Upper lobe of left lung (tissue), 6 donors: ENCODE data around the gene SMPD3. TPM values are rescaled to one million over a fixed set of nuclear protein-coding genes. Genes with fewer than 3 reads are reported as not detected.

Experiments
- ATAC-seq, 2 donors: fragments of 200-7000 bp; cut with Tn5 transposase; one replicate each; pipeline ENCODE4 v1.9.1; 2022; ENCODE audit warnings: mild to moderate bottlenecking in 2 of 2, moderate library complexity in 2 of 2; ENCODE audit not compliant: low FRiP score in 2 of 2
- DNase-seq, 2 donors: peaks; one replicate each; pipeline ENCODE4 v3.0.0-alpha.2; 2019 to 2020
- H3K27ac ChIP-seq, 4 donors: fragments of 200-600 bp; sonication (generic); one replicate each; pipeline ENCODE4 v1.5.1; 2016 to 2019
- H3K27me3 ChIP-seq, 4 donors: fragments of 200-600 bp; sonication (generic); one replicate each; pipeline ENCODE4 v1.5.1; 2017 to 2019
- H3K36me3 ChIP-seq, 4 donors: fragments of 200-600 bp; sonication (generic); one replicate each; pipeline ENCODE4 v1.5.1; 2016 to 2019
- H3K4me1 ChIP-seq, 4 donors: fragments of 200-600 bp; sonication (generic); one replicate each; pipeline ENCODE4 v1.5.1; 2018 to 2019
- H3K4me3 ChIP-seq, 4 donors: fragments of 200-600 bp; sonication (generic); one replicate each; pipeline ENCODE4 v1.5.1; 2017 to 2019; ENCODE audit warnings: mild to moderate bottlenecking in 2 of 4, moderate library complexity in 1 of 4
- H3K9me3 ChIP-seq, 4 donors: fragments of 200-600 bp; sonication (generic); one replicate each; pipeline ENCODE4 v1.5.1; 2018 to 2019
- CTCF ChIP-seq, 6 experiments: fragments of 450-650 bp in 4 of 6; fragments of 200-600 bp in 2 of 6; sonication (generic) in 2 of 6; IDR thresholded peaks; one replicate each; pipeline ENCODE4 v1.5.1; 2016 to 2019; ENCODE audit warnings: antibody characterized with exemption in 6 of 6
- EP300 ChIP-seq, 4 donors: sonication (generic); formaldehyde crosslinking; IDR thresholded peaks; one replicate each; pipeline ENCODE4 v1.5.1; 2017; ENCODE audit warnings: antibody characterized with exemption in 4 of 4, control low read depth in 2 of 4
- POLR2A ChIP-seq, 4 donors: fragments of 450-650 bp; IDR thresholded peaks; one replicate each; pipeline ENCODE4 v1.5.1; 2016 to 2017; ENCODE audit warnings: antibody characterized with exemption in 4 of 4, mild to moderate bottlenecking in 2 of 4
- POLR2AphosphoS5 ChIP-seq, 2 donors: sonication (generic); formaldehyde crosslinking; IDR thresholded peaks; one replicate each; pipeline ENCODE4 v1.5.1; 2017; ENCODE audit warnings: antibody characterized with exemption in 2 of 2
- WGBS, 2 donors: methylation state at CpG; one replicate each; pipeline ENCODE4 v1.1.5; 2017 to 2018; 5-methylcytosine and 5-hydroxymethylcytosine counted together
- total RNA-seq, 6 donors: library from RNA; depleted of rRNA in 4 of 6; stranded (reverse); fragments of >200 nt in 4 of 6; gene quantifications; one replicate each; pipeline versions ENCODE4 v1.1.0 to v1.2.1, GENCODE V29; 2016 to 2021
- donor health status: DM: no; HTN: no; CAD: no; lungs with moderate emphysema.
- donor health status: DM: no; HTN: yes; CAD: no; lungs with severe emphysema.

The SMPD3 gene
- total RNA-seq, 6 donors from 2014 or later, result 1.2 to 10.7 (median 3.2) TPM

- 83 to 86% methylated on average over 2 to 14 of the region's 14 CpGs for WGBS, 2 donors
These were observed 87.4 kb downstream of the SMPD3 start for GRCh38 chr16:68360956-68361355.

DNA sequence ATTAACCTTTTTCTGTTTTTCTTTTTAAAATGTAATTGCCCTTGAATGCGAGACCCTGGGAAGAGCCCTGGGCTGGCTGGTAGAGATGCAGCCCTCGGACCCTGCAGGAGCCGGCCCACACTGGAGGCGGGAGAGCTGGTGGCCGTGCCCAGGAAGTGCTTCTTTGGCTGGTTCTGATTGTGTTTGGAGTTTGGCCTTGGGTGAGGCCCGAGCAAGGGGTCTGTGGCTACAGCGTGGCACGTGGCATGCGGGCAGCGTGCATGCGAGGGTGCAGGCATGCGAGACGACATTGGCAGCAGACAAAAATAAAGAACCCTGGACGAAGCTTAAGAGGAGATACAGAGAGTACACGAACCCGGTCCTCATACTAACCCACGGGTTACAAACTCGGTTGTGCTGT lies 87.8 kb downstream of the SMPD3 start:
- TF ChIP-seq POLR2AphosphoS5 (IDR thresholded peaks at IDR 0.05), result no peak
- no peak for TF ChIP-seq CTCF (IDR thresholded peaks at IDR 0.05)
- no peak for TF ChIP-seq POLR2A (IDR thresholded peaks at IDR 0.05)
- TF ChIP-seq EP300 (IDR thresholded peaks at IDR 0.05), result no peak
- Histone ChIP-seq H3K9me3 (no peaks in the 10 kb centered on the region), H3K27me3 (no peaks in the 10 kb centered on the region), H3K27ac (no peak overlapping the region), H3K4me3 (no peak overlapping the region), H3K36me3 (peaks cover 0 to 46% (median 26%) of the 10 kb centered on the region in 4 donors), H3K4me1 (peaks cover 3 to 41% (median 27%) of the 10 kb centered on the region in 4 donors)
- WGBS, 2 donors, result 91 to 92% methylated on average over 18 of the region's 18 CpGs
- ATAC-seq (no peak), DNase-seq (no peak)

More at GRCh38 chr16:68360956-68361355, 87.4 kb downstream of the SMPD3 start:
- Histone ChIP-seq H3K27ac (no peak overlapping the region), H3K4me1 (peaks cover 3 to 36% (median 24%) of the 10 kb centered on the region in 4 donors), H3K4me3 (no peak overlapping the region), H3K9me3 (no peaks in the 10 kb centered on the region), H3K27me3 (no peaks in the 10 kb centered on the region), H3K36me3 (peaks cover 0 to 42% (median 22%) of the 10 kb centered on the region in 4 donors)
- DNase-seq, result no peak
- no peak for TF ChIP-seq POLR2AphosphoS5 (IDR thresholded peaks at IDR 0.05)
- TF ChIP-seq CTCF (IDR thresholded peaks at IDR 0.05), result no peak
- ATAC-seq, result no peak

- no peak for TF ChIP-seq CTCF (IDR thresholded peaks at IDR 0.05)
- TF ChIP-seq POLR2A (IDR thresholded peaks at IDR 0.05), result no peak
- TF ChIP-seq POLR2AphosphoS5 (IDR thresholded peaks at IDR 0.05), result no peak
- TF ChIP-seq EP300 (IDR thresholded peaks at IDR 0.05), result no peak
- no peak overlapping the region for H3K4me3 ChIP-seq
- H3K36me3 ChIP-seq, result peaks cover 0 to 56% (median 36%) of the 10 kb centered on the region in 4 donors
- H3K4me1 ChIP-seq, result peaks cover 3 to 41% (median 27%) of the 10 kb centered on the region in 4 donors
- whole genome bisulfite sequencing, 2 donors, result 92 to 97% methylated on average over 14 to 18 of the region's 23 CpGs
- no peak for ATAC-seq
- H3K27ac ChIP-seq, result no peak overlapping the region
- no peaks in the 10 kb centered on the region for H3K9me3 ChIP-seq
- no peak for DNase-seq
- no peaks in the 10 kb centered on the region for H3K27me3 ChIP-seq
These were observed 88.7 kb downstream of the SMPD3 start for GRCh38 chr16:68359398-68360191.

DNA sequence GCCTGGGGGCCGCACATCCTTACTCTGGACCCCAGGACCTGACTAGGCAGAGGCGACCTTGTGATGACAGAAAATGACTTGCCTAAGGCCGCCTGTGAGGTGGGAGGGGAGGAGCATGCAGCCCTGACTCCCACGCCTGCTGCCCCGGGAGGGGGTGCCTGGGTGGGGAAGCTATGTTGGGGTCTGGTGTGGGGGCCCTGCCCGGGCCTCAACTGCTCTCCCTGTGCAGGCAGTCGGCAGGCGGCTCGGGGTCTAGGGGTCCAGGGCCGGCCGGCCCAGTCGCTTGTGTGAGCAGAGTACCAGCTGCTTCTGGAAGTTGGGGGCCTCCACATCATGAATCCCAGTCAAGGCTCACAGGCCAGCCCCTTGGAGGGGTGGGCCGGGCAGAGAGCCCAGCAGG lies 89.4 kb downstream of the SMPD3 start:
- DNase-seq (no peak), ATAC-seq (no peak)
- peaks cover 3 to 35% (median 23%) of the 10 kb centered on the region in 4 donors for H3K4me1 ChIP-seq
- peaks cover 0 to 62% (median 42%) of the 10 kb centered on the region in 4 donors for H3K36me3 ChIP-seq
- no peak overlapping the region for H3K27ac ChIP-seq
- no peaks in the 10 kb centered on the region for H3K27me3 ChIP-seq
- no peak for TF ChIP-seq EP300 (IDR thresholded peaks at IDR 0.05)
- TF ChIP-seq POLR2A (IDR thresholded peaks at IDR 0.05), result no peak
- TF ChIP-seq CTCF (IDR thresholded peaks at IDR 0.05), result no peak
- no peak for TF ChIP-seq POLR2AphosphoS5 (IDR thresholded peaks at IDR 0.05)
- 85% methylated on average over 3 of the region's 13 CpGs; no CpG with 5 or more reads in 1 of the 2 donors for WGBS, 2 donors
- H3K4me3 ChIP-seq, result no peak overlapping the region
- H3K9me3 ChIP-seq, result no peaks in the 10 kb centered on the region
